Endothelial cell of umbilical vein (primary cell): ENCODE results near the gene SHC1.

Experiments
- EZH2 ChIP-seq: IDR thresholded peaks from 2 replicates; pipeline ENCODE4 v1.6.1; 2012; ENCODE audit warnings: borderline replicate concordance, low read depth, mild to moderate bottlenecking, moderate library complexity, low read length, inconsistent platforms; ENCODE audit not compliant: severe bottlenecking
- FOS ChIP-seq: IDR thresholded peaks from 2 replicates; pipeline ENCODE4 v1.6.1; 2011; ENCODE audit warnings: mild to moderate bottlenecking, low read length, moderate library complexity, borderline replicate concordance; ENCODE audit not compliant: insufficient read depth
- GATA2 ChIP-seq: IDR thresholded peaks from 2 replicates; pipeline ENCODE4 v1.7.0; 2011; ENCODE audit warnings: low read depth, mild to moderate bottlenecking, moderate library complexity, mixed read lengths, low read length; ENCODE audit not compliant: insufficient read length, insufficient read depth
- JUN ChIP-seq: IDR thresholded peaks from 2 replicates; pipeline ENCODE4 v1.6.1; 2011; ENCODE audit warnings: borderline replicate concordance, low read depth; ENCODE audit not compliant: insufficient read length, insufficient read depth
- MYC ChIP-seq: IDR thresholded peaks from one replicate; pipeline ENCODE4 v1.6.1; 2011; ENCODE audit warnings: mild to moderate bottlenecking, low read depth, low read length
- POLR2A ChIP-seq: IDR thresholded peaks from 2 replicates; pipeline ENCODE4 v1.6.1; 2012; ENCODE audit warnings: low read depth, mild to moderate bottlenecking, control low read depth, low read length
- POLR2AphosphoS5 ChIP-seq: IDR thresholded peaks from 2 replicates; pipeline ENCODE4 v1.6.1; 2012; ENCODE audit warnings: low read depth, mild to moderate bottlenecking, control low read depth, low read length, moderate library complexity; ENCODE audit not compliant: insufficient read depth
- TF ChIP-seq, protein P1 (sequence below), 2 donors: IDR thresholded peaks; 1 replicate in 1 of 2; 2 replicates in 1 of 2; pipeline ENCODE4 v1.5.1; 2011; ENCODE audit warnings: low read length in 2 of 2, mild to moderate bottlenecking in 2 of 2, moderate library complexity in 2 of 2, control low read depth in 1 of 2, inconsistent platforms in 1 of 2, low read depth in 1 of 2; ENCODE audit not compliant: insufficient read depth in 1 of 2; ENCODE audit errors: extremely low read depth in 1 of 2
- TF ChIP-seq, protein P2 (sequence below): IDR thresholded peaks from 2 replicates; pipeline ENCODE4 v1.6.1; 2011; ENCODE audit not compliant: insufficient read depth, insufficient read length

DNA sequence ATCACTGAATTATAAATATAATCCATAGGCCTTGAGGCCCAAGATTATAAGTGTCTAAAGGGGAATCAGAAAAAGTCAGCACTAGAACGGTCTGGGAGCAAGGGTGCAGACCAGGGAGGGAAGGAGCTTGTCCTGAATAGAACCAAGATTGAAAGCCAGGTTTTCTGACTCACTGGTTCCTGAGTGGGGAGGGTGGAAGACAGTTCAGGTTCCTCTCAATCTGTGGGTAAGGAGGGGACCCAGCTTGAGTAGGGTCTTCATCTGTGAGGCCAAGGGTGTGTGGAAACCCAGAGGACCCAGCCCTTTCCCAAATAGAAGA is 23.7 kb upstream of the SHC1 start:
- TF ChIP-seq JUN = no peak
- TF ChIP-seq POLR2A = no peak
- TF ChIP-seq, protein P1, sequence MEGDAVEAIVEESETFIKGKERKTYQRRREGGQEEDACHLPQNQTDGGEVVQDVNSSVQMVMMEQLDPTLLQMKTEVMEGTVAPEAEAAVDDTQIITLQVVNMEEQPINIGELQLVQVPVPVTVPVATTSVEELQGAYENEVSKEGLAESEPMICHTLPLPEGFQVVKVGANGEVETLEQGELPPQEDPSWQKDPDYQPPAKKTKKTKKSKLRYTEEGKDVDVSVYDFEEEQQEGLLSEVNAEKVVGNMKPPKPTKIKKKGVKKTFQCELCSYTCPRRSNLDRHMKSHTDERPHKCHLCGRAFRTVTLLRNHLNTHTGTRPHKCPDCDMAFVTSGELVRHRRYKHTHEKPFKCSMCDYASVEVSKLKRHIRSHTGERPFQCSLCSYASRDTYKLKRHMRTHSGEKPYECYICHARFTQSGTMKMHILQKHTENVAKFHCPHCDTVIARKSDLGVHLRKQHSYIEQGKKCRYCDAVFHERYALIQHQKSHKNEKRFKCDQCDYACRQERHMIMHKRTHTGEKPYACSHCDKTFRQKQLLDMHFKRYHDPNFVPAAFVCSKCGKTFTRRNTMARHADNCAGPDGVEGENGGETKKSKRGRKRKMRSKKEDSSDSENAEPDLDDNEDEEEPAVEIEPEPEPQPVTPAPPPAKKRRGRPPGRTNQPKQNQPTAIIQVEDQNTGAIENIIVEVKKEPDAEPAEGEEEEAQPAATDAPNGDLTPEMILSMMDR (IDR thresholded peaks at IDR 0.05; ENCODE audit: extremely low read depth in 1 of 2, insufficient read depth in 1 of 2, low read depth in 1 of 2, low read length in 2 of 2) = no peak
- TF ChIP-seq EZH2 = no peak
- TF ChIP-seq, protein P2, sequence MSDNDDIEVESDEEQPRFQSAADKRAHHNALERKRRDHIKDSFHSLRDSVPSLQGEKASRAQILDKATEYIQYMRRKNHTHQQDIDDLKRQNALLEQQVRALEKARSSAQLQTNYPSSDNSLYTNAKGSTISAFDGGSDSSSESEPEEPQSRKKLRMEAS = no peak
- no peak for TF ChIP-seq FOS
- TF ChIP-seq POLR2AphosphoS5 = no peak
- no peak for TF ChIP-seq GATA2
- TF ChIP-seq MYC = no peak
